Colonic mucosa (tissue), 4 donors: Measurements from ENCODE around the gene HS1BP3. TPM values are rescaled to one million over a fixed set of nuclear protein-coding genes. Genes with fewer than 3 reads are reported as not detected.

ENCODE experiments used
- DNase-seq: peaks from one replicate; pipeline ENCODE4 v3.0.0-alpha.2; 2020
- H3K27ac ChIP-seq: fragments of 200-600 bp; one replicate; pipeline ENCODE4 v1.8.0; 2021
- H3K27me3 ChIP-seq: fragments of 200-600 bp; one replicate; pipeline ENCODE4 v1.8.0; 2021
- H3K36me3 ChIP-seq: fragments of 200-600 bp; one replicate; pipeline ENCODE4 v1.8.0; 2021
- H3K4me1 ChIP-seq: fragments of 200-600 bp; one replicate; pipeline ENCODE4 v1.8.0; 2021; ENCODE audit warnings: mild to moderate bottlenecking
- H3K4me3 ChIP-seq: fragments of 200-600 bp; one replicate; pipeline ENCODE4 v1.8.0; 2021
- H3K9ac ChIP-seq, 2 donors: one replicate each; pipeline ENCODE4 v1.7.0; 2013; ENCODE audit warnings: control low read depth in 2 of 2, low read depth in 2 of 2, low read length in 2 of 2
- H3K9me3 ChIP-seq: fragments of 200-600 bp; one replicate; pipeline ENCODE4 v1.8.0; 2021
- intact Hi-C: fragments of 100-400 bp; cut with DNase I; formaldehyde crosslinking; loops from one replicate; pipeline ENCODE4 v1.14.1; 2022
- total RNA-seq, 2 donors: library from RNA; stranded (reverse); fragmentation: NEBNext Ultra II Directional in 1 of 2; extraction: Animal tissue kit (Norgen Biotek cat#: 25700) in 1 of 2; gene quantifications; one replicate each; pipeline ENCODE4 v1.2.1, GENCODE V29; 2021
- TF ChIP-seq, protein P1 (sequence below): fragments of 200-600 bp; IDR thresholded peaks from one replicate; pipeline ENCODE4 v1.8.0; 2022; ENCODE audit warnings: antibody characterized with exemption, mild to moderate bottlenecking
- donor health status: healthy.
- donor health status: DM: no; HTN: no; CAD: no.
- donor health status: DM: no; HTN: no; CAD: no.

Gene HS1BP3
- total RNA-seq, 2 donors from 2014 or later, result 21.2 to 21.5 TPM

DNA sequence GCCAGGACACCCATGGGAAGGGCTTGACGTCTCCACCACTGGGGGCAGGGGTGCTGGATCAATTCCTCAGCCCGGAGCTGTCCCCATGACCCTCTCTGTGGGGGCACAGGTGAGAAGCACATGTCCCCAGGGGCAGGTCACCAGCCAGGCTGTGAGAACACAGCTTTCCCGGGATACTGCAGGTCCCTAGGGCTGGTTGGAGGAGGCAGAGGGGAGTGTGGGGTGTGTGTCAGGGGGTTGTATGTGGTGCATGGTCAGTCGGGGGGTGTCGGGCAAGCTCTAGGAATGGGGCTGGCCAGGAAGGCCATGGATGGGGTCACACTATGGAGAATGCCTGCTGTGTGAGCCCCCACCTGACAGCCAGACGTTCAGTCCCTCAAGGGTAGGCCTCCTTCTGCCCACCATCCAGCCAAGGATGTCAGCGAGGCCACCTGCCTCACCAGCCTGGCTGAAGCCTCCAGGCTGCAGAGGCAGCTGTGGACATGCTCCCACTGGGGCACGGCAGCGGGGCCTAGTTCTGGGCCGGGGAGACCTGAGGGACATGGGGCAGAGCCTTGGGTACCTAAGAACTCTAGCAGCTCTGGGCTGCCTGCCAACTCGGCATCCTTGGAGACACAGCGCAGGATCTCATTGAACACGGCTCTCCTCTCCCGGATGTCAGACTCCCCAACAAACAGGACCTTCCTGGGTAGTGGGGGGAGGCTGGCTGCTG is 10.3 kb downstream of the HS1BP3 start:
- DNase-seq, result no peak
- no peaks in the 10 kb centered on the region for H3K4me1 ChIP-seq

DNA sequence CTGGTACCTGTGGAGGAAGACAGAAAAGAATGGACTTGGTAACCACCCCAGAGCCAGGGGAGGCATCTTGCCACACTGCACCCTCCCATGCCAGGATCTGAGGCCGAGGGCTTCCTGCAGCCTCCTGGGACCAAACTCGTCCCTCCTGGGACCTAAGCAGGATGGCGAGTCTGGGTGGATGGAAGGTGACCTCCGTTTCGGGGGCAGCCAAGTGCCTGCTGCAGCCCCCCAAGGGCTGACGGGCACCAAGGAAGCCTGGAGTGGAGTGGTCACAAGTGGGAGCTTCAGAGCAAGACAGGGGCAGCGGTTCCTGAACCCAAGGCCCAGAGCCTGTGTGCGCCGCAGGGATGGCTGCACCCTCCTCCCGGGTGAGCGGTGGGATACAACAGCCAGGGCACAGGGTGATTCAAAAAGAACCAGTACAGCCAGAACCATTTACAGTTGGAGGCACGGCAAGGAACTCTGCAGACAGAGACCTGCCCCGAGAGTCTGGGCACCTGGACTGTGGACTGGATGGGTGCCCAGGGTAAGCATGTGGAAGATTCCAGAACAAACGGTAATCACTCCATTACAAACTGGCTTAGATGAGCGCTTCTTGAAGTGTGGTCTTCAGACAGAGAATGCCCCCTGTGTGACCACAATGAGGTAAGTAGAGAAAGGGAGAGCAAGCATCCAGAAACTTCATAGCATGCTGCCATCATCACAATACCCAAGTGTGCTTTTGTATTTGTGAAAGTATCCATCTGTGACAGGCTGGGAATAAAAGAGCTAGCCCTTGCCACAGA is 12.1 kb downstream of the HS1BP3 start:
- no peaks in the 10 kb centered on the region for H3K36me3 ChIP-seq
- DNase-seq, result no peak

More for the DNA sequence above, 10.3 kb downstream of the HS1BP3 start:
- Histone ChIP-seq H3K4me3 (no peak overlapping the region), H3K9ac (no peak overlapping the region), H3K9me3 (no peaks in the 10 kb centered on the region), H3K27ac (no peak overlapping the region), H3K27me3 (no peaks in the 10 kb centered on the region), H3K36me3 (no peaks in the 10 kb centered on the region)
- intact Hi-C loops, result no loop called here
- TF ChIP-seq, protein P1, sequence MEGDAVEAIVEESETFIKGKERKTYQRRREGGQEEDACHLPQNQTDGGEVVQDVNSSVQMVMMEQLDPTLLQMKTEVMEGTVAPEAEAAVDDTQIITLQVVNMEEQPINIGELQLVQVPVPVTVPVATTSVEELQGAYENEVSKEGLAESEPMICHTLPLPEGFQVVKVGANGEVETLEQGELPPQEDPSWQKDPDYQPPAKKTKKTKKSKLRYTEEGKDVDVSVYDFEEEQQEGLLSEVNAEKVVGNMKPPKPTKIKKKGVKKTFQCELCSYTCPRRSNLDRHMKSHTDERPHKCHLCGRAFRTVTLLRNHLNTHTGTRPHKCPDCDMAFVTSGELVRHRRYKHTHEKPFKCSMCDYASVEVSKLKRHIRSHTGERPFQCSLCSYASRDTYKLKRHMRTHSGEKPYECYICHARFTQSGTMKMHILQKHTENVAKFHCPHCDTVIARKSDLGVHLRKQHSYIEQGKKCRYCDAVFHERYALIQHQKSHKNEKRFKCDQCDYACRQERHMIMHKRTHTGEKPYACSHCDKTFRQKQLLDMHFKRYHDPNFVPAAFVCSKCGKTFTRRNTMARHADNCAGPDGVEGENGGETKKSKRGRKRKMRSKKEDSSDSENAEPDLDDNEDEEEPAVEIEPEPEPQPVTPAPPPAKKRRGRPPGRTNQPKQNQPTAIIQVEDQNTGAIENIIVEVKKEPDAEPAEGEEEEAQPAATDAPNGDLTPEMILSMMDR, result no peak

DNA sequence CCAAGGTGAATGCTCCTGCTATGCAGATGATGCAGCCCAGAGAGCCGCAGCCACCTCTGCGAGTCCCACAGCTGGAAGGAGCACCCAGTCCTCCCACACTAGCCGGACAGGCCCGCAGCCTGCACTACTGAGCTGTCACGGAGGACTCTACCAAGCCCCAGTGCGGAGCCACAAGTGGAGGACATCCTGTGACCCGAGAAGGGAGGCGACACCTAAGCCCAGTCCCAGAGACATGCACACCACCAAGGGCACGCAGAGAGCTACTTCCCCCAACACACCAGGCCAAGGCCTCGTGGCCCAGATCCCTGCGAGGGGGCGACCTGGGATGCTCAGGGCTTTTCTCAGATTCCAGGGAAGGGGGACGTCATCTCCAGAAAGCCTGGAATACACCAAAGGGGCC is 12.9 kb downstream of the HS1BP3 start:
- H3K4me1 ChIP-seq, result peaks cover 18% of the 10 kb centered on the region
- no peaks in the 10 kb centered on the region for H3K36me3 ChIP-seq

More for the DNA sequence above, 12.1 kb downstream of the HS1BP3 start:
- H3K27ac ChIP-seq, result no peak overlapping the region
- no peaks in the 10 kb centered on the region for H3K9me3 ChIP-seq
- intact Hi-C loops, result loop anchor here (2.0 to 5.0 kb wide), 2 partner anchors 196 to 242 kb away; no protein-coding TSS in a partner anchor
- no peak overlapping the region for H3K9ac ChIP-seq
- H3K4me1 ChIP-seq, result peaks cover 13% of the 10 kb centered on the region
- H3K4me3 ChIP-seq, result no peak overlapping the region
- no peaks in the 10 kb centered on the region for H3K27me3 ChIP-seq
- TF ChIP-seq, protein P1, result no peak

DNA sequence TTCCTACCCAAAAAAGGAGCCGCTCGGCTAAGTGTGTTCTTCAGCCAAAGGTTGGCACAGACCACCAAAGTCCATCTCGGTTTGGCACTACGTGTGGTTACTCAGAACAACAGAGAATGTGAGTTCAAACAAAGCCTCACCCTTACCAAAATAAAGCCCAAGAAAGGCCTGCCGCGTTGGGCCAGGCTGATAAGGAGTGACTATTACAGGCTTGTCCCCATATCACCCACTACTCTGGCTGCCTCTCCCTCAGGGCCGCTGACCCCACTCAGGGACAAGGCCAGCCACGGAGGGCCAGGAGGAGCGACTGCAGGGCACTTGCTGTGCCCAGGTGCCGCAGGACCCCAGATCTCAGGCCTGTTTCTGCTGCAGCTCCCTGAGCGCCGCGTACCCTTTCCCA is 13.8 kb downstream of the HS1BP3 start:
- intact Hi-C loops, result loop anchor here (5.0 kb wide), 1 partner anchor 240 kb away; no protein-coding TSS in a partner anchor
- H3K27ac ChIP-seq, result no peak overlapping the region
- H3K36me3 ChIP-seq, result no peaks in the 10 kb centered on the region

More for the DNA sequence above, 12.9 kb downstream of the HS1BP3 start:
- TF ChIP-seq, protein P1, result no peak
- H3K27ac ChIP-seq, result no peak overlapping the region
- no peak for DNase-seq
- H3K4me3 ChIP-seq, result no peak overlapping the region
- intact Hi-C loops, result loop anchor here (2.0 to 5.0 kb wide), 2 partner anchors 195 to 241 kb away; no protein-coding TSS in a partner anchor
- no peaks in the 10 kb centered on the region for H3K27me3 ChIP-seq
- no peak overlapping the region for H3K9ac ChIP-seq
- no peaks in the 10 kb centered on the region for H3K9me3 ChIP-seq

More for the DNA sequence above, 13.8 kb downstream of the HS1BP3 start:
- H3K9ac ChIP-seq, result peak overlapping the region in 1 of 2 donors; percentile 5
- TF ChIP-seq, protein P1, result no peak
- H3K4me1 ChIP-seq, result peaks cover 20% of the 10 kb centered on the region
- H3K27me3 ChIP-seq, result no peaks in the 10 kb centered on the region
- DNase-seq, result no peak
- H3K9me3 ChIP-seq, result no peaks in the 10 kb centered on the region
- H3K4me3 ChIP-seq, result no peak overlapping the region
